GM19238 (cell line): ENCODE measurements around the gene ENTPD8.
"Not testable (repeated sequence)": the region's sequence is repeated elsewhere in the genome, so short reads cannot be mapped to it uniquely, and the experiment has no call there.

ENCODE experiments used
- DNase-seq: peaks from one replicate; pipeline ENCODE4 v3.0.0; 2011; ENCODE audit warnings: low spot score; ENCODE audit not compliant: insufficient read length

ENTPD8 gene

GRCh38 chr9:137415451-137415850 is 25.7 kb downstream of the ENTPD8 start:
- DNase-seq = no peak

- no peak for DNase-seq
Measured at GRCh38 chr9:137412431-137412830, 28.7 kb downstream of the ENTPD8 start.

GRCh38 chr9:137411645-137412380 is 29.3 kb downstream of the ENTPD8 start:
- DNase-seq = peak; percentile 72

- no peak for DNase-seq
Measured at GRCh38 chr9:137411260-137411644, 29.9 kb downstream of the ENTPD8 start.

- DNase-seq = no peak
Measured at GRCh38 chr9:137410891-137411249, 30.3 kb downstream of the ENTPD8 start.

GRCh38 chr9:137410236-137410890 is 30.8 kb downstream of the ENTPD8 start:
- DNase-seq = not testable (repeated sequence)

GRCh38 chr9:137409515-137409914 is 31.6 kb downstream of the ENTPD8 start:
- DNase-seq = no peak

- DNase-seq = no peak
Measured at GRCh38 chr9:137408651-137409405, 32.3 kb downstream of the ENTPD8 start.

GRCh38 chr9:137407590-137408300 is 33.4 kb downstream of the ENTPD8 start:
- DNase-seq = no peak

GRCh38 chr9:137406876-137407589 is 34.1 kb downstream of the ENTPD8 start:
- DNase-seq = peak; percentile 53

GRCh38 chr9:137406085-137406760 is 34.9 kb downstream of the ENTPD8 start:
- no peak for DNase-seq

GRCh38 chr9:137405677-137406081 is 35.5 kb downstream of the ENTPD8 start:
- no peak for DNase-seq

- DNase-seq = no peak
Measured at GRCh38 chr9:137404961-137405567, 36.1 kb downstream of the ENTPD8 start.

GRCh38 chr9:137403269-137403668 is 37.9 kb downstream of the ENTPD8 start:
- DNase-seq = no peak

GRCh38 chr9:137402746-137403145 is 38.4 kb downstream of the ENTPD8 start:
- DNase-seq = no peak

GRCh38 chr9:137398561-137399468 is 42.3 kb downstream of the ENTPD8 start:
- no peak for DNase-seq

GRCh38 chr9:137397675-137398423 is 43.3 kb downstream of the ENTPD8 start:
- DNase-seq = no peak

- no peak for DNase-seq
Measured at GRCh38 chr9:137396634-137397367, 44.4 kb downstream of the ENTPD8 start.
